Kidney capillary endothelial cell (primary cell): ENCODE data around the gene DIS3L2.

Experiments
- DNase-seq: peaks from one replicate; pipeline ENCODE4 v3.0.0-alpha.2; 2018; ENCODE audit warnings: low spot score

DIS3L2 gene

DNA sequence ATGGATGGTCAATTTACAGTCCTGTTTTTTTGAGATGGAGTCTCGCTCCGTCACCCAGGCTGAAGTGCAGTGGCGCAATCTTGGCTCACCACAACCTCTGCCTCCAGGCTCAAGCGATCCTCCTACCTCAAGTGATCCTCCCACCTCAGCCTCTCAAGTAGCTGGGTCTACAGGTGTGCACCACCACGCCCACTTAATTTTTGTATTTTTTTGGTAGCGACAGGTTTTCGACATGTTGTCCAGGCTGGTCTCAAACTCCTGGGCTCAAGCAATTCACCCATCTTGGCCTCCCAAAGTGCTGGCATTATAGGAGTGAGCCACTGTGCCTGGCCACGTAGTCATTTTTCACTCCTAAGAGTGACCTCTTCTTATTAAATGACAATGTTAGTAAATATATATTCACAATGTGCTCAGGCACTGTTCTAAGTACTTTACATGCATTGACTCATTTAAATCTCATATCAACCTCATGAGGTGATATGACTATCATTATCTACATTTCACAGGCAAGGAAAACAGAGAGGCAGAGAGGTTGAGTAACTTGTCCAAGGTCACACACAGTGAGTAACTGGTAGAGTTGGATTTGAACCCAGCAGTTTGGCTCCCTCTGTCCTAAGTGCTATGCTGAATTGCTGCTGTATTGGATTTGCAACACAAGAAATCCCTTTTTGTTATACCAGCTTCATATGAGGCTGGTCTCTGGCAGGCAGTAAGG, 5.6 kb upstream of the DIS3L2 start:
- no peak for DNase-seq

GRCh38 chr2:231957913-231958763, 3.4 kb upstream of the DIS3L2 start:
- DNase-seq: no peak

DNA sequence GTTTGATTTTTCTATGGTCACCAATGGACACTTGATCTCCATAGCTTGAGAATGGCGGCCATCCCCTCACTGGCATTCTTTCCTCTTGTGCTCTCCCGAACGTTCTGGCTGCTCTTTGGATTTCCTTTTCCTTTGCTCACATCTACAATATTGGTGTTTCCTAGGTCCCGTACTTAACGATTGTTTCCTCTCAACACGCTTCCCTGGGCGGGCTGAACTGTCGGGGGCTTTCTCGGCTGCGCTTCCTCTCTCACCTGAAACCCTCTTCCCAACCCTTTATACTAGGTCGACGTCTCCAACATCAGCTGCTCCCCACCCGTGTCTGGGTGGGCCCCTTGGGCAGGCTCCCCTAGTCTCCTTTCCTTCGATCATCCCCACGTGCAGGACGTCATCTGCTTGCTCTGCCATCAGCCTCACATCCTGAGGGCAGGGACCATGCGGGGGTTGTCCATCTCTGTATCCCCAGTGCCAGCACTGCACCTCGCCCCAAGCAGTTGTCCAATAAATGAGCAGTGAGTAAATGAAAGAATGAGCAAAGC, 634 bp upstream of the DIS3L2 start:
- no peak for DNase-seq

DNA sequence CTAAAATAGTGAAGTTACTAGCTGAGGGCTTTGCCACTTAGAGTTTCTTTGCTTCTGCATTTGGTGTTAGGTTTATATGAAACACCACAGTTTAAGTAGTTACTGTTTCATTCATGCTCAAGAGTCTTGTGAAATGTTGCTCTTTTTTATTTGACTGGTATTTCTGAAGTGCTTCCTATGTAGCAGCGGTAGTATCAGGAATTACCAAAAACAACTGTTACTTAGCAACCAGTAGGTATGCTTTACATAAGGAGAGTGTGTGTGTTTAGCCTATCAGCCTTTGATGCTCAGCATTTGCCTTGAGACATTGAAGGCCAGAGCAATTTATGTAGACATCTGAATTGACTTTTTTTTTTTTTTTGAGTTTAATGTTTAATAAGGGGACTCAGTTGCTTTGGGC, 3.6 kb downstream of the DIS3L2 start:
- DNase-seq: no peak

DNA sequence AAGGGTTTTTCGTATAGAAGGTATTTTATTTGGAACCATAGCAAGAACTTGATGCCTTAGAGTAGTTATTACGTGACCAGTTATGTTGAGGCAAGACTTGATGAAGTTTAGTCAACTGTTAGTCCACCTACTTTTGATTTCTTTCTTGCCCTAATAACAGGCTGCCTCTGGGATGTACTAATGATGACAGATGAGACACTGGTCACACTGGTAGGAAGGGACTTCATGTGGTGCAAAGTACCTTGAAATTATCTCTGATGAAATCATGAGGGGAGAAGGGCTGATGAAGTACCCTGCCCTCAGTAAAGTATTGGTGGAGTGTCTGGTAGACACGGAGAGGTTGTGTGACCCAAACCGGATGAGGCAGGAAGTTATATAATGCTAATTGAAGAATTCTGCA, 5.4 kb downstream of the DIS3L2 start:
- no peak for DNase-seq

DNA sequence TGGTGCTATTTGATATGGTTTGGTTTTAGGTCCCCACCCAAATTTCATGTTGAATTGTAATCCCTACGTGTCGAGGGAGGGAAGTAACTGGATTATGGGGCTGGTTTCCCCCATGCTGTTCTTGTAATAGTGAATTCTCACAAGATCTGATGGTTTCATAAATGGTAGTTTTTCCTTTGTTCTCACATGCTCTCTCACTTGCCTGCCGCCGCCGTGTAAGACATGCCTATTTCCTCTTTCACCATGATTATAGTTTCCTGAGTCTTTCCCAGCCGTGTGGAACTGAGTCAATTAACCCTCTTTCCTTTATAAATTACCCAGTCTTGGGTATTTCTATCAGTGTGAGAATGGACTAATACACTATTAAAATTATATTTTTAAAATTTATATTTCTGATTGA, 7.3 kb downstream of the DIS3L2 start:
- DNase-seq: no peak

DNA sequence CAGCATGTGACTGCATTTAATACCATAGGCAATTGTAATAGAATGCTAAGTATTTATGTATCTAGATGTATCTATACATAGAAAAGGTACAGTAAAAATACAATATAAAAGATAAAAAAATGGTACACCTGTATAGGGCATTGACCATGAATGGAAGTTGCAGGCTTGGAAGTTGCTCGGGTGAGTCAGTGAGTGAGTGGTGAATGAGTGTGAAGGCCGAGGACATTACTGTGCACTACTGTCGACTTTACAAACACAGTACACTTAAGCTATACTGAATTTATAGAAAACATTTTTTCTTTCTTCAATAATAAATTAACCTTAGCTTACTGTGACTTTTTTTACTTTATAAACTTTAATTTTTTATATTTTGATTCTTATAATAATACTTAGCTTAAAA, 8.9 kb downstream of the DIS3L2 start:
- DNase-seq: no peak

- DNase-seq: no peak
Observed at GRCh38 chr2:231975001-231975400, 13.5 kb downstream of the DIS3L2 start.

DNA sequence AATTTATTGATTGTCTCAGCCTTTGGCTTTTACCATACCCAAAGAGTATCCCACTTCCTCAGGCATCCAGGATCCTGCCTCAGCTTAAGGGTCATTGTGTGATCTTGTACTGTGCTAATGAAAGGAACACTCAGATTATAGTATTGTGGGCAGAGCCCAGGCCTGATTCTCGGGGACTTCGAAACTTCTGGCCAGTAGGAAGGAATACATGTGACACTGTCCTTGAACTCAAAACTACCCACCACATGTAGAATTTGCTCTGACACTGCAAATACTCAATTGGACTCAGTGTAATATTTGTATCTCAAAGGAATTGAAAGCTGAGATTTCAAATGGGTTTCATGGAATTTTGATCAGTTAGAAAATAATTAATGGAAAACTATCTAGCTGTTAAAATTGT, 15.9 kb downstream of the DIS3L2 start:
- no peak for DNase-seq

GRCh38 chr2:231984992-231985391, 23.5 kb downstream of the DIS3L2 start:
- no peak for DNase-seq

DNA sequence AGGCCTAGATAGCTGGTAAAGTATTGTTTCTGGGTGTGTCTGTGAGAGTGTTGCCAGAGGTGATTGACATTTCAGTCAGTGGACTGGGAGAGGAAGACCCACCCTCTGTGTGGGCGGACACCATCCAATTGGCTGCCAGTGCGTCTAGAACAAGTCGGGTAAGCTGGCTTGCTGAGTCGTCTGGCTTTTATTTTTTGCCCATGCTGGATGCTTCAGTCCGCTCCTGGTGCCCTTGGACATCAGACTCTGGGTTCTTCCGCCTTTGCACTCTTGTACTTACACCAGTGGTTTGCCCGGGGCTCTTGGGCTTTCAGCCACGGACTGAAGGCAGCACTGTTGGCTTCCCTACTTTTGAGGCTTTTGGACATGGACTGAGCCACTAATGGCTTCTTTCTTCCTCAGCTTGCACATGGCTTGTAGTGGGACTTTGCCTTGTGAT, 24.3 kb downstream of the DIS3L2 start:
- no peak for DNase-seq

- DNase-seq: no peak
Observed at GRCh38 chr2:231987124-231987727, 25.7 kb downstream of the DIS3L2 start.

DNA sequence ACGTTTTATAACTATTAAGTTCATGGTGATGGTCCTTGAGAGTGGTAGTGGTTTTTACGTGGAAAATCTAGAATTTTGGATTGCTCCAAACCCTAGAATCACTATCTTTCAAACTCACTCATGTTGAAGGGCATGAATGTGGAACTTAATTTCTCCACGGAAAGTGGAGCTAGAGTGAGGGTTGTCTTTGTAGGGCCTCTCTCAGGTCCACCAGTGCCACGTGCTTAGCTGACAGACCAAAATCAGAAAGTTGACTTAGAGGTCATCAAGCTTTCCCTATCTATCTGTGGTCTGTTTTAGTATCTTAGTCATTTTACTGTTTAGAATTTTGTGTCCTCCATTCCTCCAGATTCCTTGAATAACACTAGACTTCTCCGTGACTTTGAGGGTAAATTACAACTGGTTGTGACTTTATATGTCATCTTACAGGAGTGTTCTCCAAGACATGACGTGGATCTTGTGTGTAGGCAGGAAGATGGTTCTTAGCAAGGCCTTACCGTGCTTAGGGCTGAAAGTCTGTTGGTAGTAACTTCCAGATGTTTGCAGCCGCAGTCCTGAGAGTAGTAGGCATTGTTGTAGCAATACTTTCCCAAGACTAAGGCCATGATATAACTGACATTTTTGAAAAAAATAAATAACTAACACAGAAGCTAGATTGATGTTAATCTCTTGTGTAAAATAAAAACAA, 26.8 kb downstream of the DIS3L2 start:
- no peak for DNase-seq

- DNase-seq: peak; percentile 30
Observed at GRCh38 chr2:231991664-231992063, 30.2 kb downstream of the DIS3L2 start.

GRCh38 chr2:231992888-231993287, 31.4 kb downstream of the DIS3L2 start:
- DNase-seq: no peak

- no peak for DNase-seq
Observed at GRCh38 chr2:231996797-231997540, 35.5 kb downstream of the DIS3L2 start.

- DNase-seq: no peak
Observed at GRCh38 chr2:231998046-231998445, 36.5 kb downstream of the DIS3L2 start.

- no peak for DNase-seq
Observed at GRCh38 chr2:232000439-232000838, 38.9 kb downstream of the DIS3L2 start.

DNA sequence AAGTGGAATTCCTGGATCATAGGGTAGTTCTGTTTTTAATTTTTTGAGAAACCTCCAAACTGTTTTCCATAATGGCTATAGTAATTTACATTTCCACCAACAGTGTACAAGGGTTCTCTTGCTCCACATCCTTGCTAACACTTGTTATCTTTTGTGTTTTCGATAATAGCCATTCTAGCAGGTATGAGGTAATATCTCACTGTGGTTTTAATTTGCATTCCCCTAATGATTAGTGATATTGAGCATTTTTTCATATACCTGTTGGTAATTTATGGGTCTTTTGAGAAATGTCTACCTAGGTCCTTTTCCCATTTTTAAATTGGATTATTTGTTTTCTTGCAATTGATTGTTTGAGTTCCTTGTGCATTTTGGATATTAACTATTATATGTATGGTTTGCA, 39.6 kb downstream of the DIS3L2 start:
- DNase-seq: no peak

- DNase-seq: no peak
Observed at GRCh38 chr2:232006253-232006652, 44.7 kb downstream of the DIS3L2 start.

GRCh38 chr2:232008907-232009638, 47.6 kb downstream of the DIS3L2 start:
- DNase-seq: no peak
